ENCODE data around the gene RPLP1. TPM values are rescaled to one million over a fixed set of nuclear protein-coding genes. Genes with fewer than 3 reads are reported as not detected.

Gene RPLP1
- total RNA-seq, 4 donors from 2014 or later: 849 to 1,174 (median 925) TPM

- Histone ChIP-seq H3K4me3 (no peak overlapping the region), H3K27ac (no peak overlapping the region), H3K9me3 (no peaks in the 10 kb centered on the region), H3K27me3 (no peaks in the 10 kb centered on the region), H3K4me1 (peaks cover 0 to 3% of the 10 kb centered on the region in 2 donors), H3K36me3 (no peaks in the 10 kb centered on the region)
- intact Hi-C loops (cut with DNase I; ENCODE audit: low total_unique reads) (no loop called here), in situ Hi-C loops (cut with MboI; ENCODE audit: low sequenced_read_pairs in 4 of 4) (loop anchor here in 1 of 4 donors (10.0 kb wide), 1 partner anchor 344 kb away; no protein-coding TSS in a partner anchor)
- DNase-seq: no peak
- ATAC-seq: no peak
- TF ChIP-seq CTCF (IDR thresholded peaks at IDR 0.05 in 4 of 5, conservative IDR thresholded peaks at IDR 0.05 in 1 of 5) (no peak), POLR2A (IDR thresholded peaks at IDR 0.05) (no peak)
Observed at GRCh38 chr15:69408841-69409240, 43.8 kb upstream of the RPLP1 start.

GRCh38 chr15:69410248-69410874 lies 42.3 kb upstream of the RPLP1 start:
- ATAC-seq (no peak), DNase-seq (no peak)
- H3K4me3 ChIP-seq: no peak overlapping the region
- intact Hi-C loops (cut with DNase I; ENCODE audit: low total_unique reads): no loop called here
- H3K4me1 ChIP-seq: peaks cover 9 to 10% of the 10 kb centered on the region in 2 donors
- TF ChIP-seq CTCF (IDR thresholded peaks at IDR 0.05 in 4 of 5, conservative IDR thresholded peaks at IDR 0.05 in 1 of 5) (no peak), POLR2A (IDR thresholded peaks at IDR 0.05) (no peak)
- peaks cover 0 to 8% (median under 1%) of the 10 kb centered on the region in 3 donors for H3K27me3 ChIP-seq
- in situ Hi-C loops (cut with MboI; ENCODE audit: low sequenced_read_pairs in 4 of 4): no loop called here
- no peaks in the 10 kb centered on the region for H3K9me3 ChIP-seq
- no peak overlapping the region for H3K27ac ChIP-seq
- H3K36me3 ChIP-seq: no peaks in the 10 kb centered on the region

GRCh38 chr15:69412274-69412673 lies 40.3 kb upstream of the RPLP1 start:
- no peak overlapping the region for H3K4me3 ChIP-seq
- peaks cover 0 to 8% (median 2%) of the 10 kb centered on the region in 3 donors for H3K27me3 ChIP-seq
- H3K9me3 ChIP-seq: no peaks in the 10 kb centered on the region
- peaks cover 9 to 10% of the 10 kb centered on the region in 2 donors for H3K4me1 ChIP-seq
- intact Hi-C loops (cut with DNase I; ENCODE audit: low total_unique reads) (no loop called here), in situ Hi-C loops (cut with MboI; ENCODE audit: low sequenced_read_pairs in 4 of 4) (no loop called here)
- ATAC-seq (no peak), DNase-seq (no peak)
- H3K27ac ChIP-seq: no peak overlapping the region
- no peaks in the 10 kb centered on the region for H3K36me3 ChIP-seq
- TF ChIP-seq CTCF (IDR thresholded peaks at IDR 0.05 in 4 of 5, conservative IDR thresholded peaks at IDR 0.05 in 1 of 5) (no peak), POLR2A (IDR thresholded peaks at IDR 0.05) (no peak)

GRCh38 chr15:69412701-69413100 lies 39.9 kb upstream of the RPLP1 start:
- Histone ChIP-seq H3K4me1 (peaks cover 9 to 10% of the 10 kb centered on the region in 2 donors), H3K36me3 (no peaks in the 10 kb centered on the region), H3K27ac (no peak overlapping the region), H3K9me3 (no peaks in the 10 kb centered on the region), H3K27me3 (peaks cover 0 to 8% (median 2%) of the 10 kb centered on the region in 3 donors), H3K4me3 (no peak overlapping the region)
- ATAC-seq: no peak
- no peak for DNase-seq
- in situ Hi-C loops (cut with MboI; ENCODE audit: low sequenced_read_pairs in 4 of 4): no loop called here
- intact Hi-C loops (cut with DNase I; ENCODE audit: low total_unique reads): no loop called here
- TF ChIP-seq POLR2A (IDR thresholded peaks at IDR 0.05) (no peak), CTCF (IDR thresholded peaks at IDR 0.05 in 4 of 5, conservative IDR thresholded peaks at IDR 0.05 in 1 of 5) (no peak)
